Left colon (tissue), 2 donors: ENCODE measurements around the gene ST8SIA1. TPM values are rescaled to one million over a fixed set of nuclear protein-coding genes. Genes with fewer than 3 reads are reported as not detected.

Source experiments
- ATAC-seq: fragments of 200-7000 bp; cut with Tn5 transposase; one replicate; pipeline ENCODE4 v1.9.1; 2020; ENCODE audit warnings: mild to moderate bottlenecking, moderate library complexity
- DNase-seq, 2 donors: peaks; one replicate each; pipeline ENCODE4 v3.0.0-alpha.2; 2020
- intact Hi-C, 2 donors: fragments of 100-400 bp; cut with DNase I in 1 of 2; cut with micrococcal nuclease in 1 of 2; formaldehyde crosslinking; loops; one replicate each; pipeline versions ENCODE4 v1.11.2 to v1.14.0; 2022; cut with DNase I, micrococcal nuclease
- total RNA-seq, 2 donors: library from RNA; stranded (reverse); fragmentation: NEBNext Ultra II Directional; extraction: Animal tissue kit (Norgen Biotek cat#: 25700); gene quantifications; one replicate each; pipeline ENCODE4 v1.2.1, GENCODE V29; 2021
- donor health status: DM: no; HTN: no; CAD: no.
- donor health status: DM: yes; HTN: yes; CAD: no.

ST8SIA1 gene
- total RNA-seq, 2 donors from 2014 or later: 1.0 to 4.9 TPM

DNA sequence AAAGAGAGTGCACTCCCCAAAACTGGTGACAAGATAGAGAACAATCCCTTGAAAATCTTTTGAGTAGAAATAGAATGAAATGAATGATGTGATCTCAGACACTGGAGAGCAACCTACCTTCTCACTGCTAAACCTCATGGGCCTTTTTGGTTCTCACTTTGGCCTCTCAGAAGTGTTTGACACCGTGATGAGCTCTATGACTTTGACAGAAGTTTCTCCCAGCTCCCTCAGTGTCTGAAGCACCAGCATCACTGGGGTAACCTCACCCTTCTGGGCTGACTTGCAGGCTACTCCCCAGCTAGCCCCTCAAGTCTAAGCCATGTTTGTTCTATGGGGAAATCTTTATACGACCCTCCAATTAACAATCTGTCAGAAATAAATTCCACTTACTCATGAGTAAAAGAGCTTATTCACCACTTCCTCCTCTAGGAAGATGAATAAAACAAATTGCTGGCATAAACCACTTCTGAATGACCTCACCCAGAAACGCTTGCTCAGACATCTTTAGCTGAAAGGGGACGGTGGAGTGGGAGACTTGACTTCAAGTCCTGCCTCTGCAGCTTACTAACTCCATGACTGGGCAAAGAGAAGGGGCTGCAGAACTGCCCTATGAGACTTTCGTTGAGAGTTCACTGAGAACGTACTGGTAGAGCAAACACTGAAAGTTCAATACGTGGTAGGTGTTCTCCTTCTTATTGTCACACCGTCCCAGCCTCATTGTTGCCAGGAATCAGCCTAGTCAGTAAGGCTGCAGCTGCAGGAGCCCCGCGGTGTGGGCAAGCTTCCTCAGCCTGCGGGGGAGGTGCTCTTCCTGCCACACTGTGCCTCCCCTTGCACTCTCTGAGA, 46.5 kb downstream of the ST8SIA1 start:
- ATAC-seq (no peak), DNase-seq (no peak)
- intact Hi-C loops: no loop called here

DNA sequence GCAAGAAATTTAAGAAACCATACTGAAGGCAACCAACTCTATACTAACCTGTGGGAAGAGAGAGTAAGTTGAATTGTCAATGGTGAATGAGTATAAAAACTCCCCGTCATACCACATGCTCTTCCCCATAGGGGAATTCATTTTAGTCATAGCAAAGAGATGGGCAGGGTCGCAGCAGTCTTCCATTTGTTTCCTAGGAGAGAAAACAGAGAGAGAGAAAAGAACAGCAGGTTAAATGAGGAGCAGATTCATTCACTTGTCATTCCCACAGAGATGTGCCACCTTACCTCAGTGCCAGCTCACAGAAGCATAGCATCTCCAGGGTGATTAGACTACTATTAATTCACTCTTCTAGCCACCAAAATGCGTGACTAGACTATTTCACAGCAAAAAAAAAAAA, 47.4 kb downstream of the ST8SIA1 start:
- intact Hi-C loops: no loop called here
- ATAC-seq (no peak), DNase-seq (no peak)

DNA sequence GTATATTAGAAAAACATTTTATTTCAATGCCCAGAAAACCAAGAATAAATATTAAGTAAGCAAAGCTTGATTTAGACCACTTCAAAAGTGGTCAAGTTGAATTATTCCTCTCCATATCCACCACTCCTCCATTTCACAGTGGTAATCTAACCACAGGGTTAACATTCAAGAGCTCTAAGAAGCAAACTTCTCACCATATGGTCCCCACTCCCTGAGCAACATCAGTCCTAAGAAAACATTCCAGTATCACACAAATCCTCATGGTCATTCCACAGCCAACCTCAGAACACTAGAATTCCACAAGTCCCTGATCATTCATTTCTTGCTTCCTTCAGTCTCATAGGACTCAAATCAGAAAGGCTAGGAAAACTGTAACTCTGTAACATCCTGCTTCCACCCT, 47.9 kb downstream of the ST8SIA1 start:
- ATAC-seq: no peak
- intact Hi-C loops: no loop called here
- DNase-seq: no peak

DNA sequence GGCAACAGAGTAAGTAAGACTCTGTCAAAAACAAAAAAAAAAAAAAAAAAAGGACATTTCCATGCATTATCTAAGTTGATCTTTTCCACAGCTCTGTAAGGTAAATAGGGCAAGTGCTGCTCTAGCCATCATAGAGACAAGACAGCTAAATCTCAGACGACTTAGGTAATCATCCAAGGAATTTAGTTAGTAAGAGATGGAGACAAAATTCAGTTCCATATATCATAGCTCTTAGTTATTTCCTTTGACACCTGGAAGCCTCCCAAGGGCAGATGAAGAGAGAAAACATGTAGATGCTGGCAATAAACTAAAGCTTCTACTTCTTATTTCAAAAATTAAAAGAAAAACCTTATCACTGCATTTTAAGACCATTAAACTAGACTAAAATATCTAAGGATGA, 48.7 kb downstream of the ST8SIA1 start:
- no peak for ATAC-seq
- DNase-seq: no peak
- intact Hi-C loops: no loop called here

DNA sequence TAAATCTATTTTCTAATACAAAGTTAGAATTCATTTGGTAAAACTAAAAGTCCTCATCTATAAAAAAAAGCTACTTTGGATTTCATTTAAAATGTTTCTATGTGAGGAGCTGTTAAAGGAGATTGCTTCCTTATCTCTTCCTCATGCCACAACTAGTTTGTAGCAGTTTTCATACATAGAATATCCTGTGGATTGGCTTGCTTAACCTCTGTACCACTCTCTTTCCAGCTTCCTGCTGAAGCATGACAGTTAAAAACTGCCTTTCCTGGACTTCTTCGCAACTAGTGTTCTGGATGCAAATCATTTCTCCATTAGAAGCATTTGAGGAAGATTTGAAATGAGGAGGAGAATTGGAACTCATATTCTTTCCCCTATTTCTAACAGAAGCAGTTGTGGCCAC, 49.6 kb downstream of the ST8SIA1 start:
- peak; percentile 49 for ATAC-seq
- DNase-seq: no peak
- intact Hi-C loops: no loop called here

DNA sequence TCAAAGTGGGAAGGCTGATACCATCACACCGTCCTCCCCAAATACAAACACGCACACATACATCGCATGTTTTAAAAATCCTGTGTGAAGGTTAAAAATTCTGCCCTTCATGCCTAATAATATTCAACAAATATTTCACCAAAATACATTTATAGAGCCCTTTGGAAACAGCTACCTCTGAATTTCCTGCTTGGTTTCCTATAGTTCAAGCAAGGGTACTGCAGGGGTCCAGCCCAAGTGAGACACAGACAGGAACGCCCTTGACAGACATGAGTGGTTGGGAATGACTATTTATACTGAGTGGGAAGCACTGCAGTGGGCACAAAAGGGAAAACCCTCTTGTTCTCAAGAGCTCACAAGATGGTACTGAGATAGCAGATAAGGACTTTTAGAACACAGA, 51.0 kb downstream of the ST8SIA1 start:
- intact Hi-C loops: no loop called here
- DNase-seq (no peak), ATAC-seq (no peak)

DNA sequence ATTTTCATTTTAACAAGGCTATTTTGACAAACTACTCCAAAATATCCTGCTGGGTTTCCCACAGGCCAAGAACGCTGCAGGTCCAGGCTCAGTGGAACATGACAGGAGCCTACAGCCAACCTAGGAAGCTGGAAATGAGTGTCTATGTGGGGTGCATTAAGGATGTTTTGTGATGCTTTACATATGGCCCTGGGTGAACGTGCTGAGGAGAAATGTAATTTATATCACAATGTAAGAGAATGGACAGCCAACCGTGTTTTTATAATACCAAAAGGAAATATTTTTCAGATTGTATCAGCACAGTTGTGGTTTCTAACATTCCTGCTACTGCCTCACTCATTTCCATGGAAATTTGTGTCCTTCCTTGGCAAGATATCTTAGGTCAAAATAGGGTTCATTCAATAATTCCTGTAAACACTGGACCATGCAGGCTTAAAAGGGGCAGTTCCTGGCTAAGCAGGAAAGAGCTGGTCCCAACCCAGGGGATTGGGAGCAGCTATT, 51.5 kb downstream of the ST8SIA1 start:
- no peak for ATAC-seq
- no peak for DNase-seq
- intact Hi-C loops: no loop called here

DNA sequence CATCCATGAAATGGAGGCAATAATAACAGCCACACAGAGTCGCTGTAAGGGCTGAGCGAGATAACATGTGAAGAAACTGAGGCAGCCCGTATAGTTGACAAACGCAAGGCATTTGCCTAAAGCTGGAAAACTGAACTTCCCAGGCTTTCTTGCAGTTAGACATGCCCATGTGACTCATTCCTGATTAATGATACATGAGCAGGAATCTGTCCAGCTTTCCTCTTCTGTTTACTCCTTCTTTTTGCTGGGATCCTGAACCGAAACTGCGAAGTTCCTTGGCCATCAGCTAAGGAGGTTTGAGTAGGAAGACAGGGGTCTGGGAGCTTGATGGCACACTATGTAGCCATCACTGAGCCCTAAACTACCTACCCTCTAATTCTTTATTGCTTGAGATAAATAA, 52.2 kb downstream of the ST8SIA1 start:
- ATAC-seq (no peak), DNase-seq (no peak)
- intact Hi-C loops: no loop called here

DNA sequence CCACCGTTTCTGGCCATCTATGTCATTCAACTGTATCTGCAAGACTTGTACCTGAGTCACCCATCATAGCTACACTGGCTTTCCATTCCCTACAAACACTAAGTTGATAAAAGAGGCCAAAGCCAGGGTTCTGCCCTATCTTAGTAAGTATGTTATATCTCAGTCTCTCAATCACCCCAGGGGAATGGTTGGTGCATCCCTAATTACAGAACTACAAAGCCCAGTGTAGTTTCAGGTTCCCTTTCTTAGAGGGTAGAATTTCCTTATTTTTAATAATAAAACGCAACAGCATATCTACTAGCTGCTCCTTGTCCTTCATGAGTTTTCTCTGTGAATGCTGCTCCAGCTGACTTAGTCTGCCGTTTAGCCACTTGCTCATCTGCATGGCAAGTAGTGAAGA, 57.6 kb downstream of the ST8SIA1 start:
- no peak for ATAC-seq

DNA sequence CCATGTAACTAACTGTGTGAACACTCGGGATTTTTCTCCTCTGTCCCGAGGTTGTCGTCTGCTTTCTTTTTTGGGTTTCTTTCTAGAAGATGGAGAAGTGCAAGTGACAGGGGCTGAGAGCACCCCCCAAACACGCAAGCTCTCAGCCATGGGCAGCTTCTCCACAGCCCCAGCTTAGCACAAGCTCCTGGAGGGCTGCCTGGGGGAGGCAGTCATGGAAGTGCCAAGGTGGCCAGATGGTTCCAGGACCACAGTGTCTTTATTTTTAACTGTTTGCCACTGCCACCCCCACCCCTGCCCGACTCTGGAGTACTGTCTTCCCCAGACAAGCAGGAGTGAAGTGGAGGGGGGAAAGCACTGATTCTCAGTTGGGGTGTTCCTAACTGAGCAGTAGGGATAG, 58.2 kb downstream of the ST8SIA1 start:
- no peak for ATAC-seq
- DNase-seq: no peak
- intact Hi-C loops: no loop called here

More for the DNA sequence above, 57.6 kb downstream of the ST8SIA1 start:
- DNase-seq: no peak
- intact Hi-C loops: no loop called here

DNA sequence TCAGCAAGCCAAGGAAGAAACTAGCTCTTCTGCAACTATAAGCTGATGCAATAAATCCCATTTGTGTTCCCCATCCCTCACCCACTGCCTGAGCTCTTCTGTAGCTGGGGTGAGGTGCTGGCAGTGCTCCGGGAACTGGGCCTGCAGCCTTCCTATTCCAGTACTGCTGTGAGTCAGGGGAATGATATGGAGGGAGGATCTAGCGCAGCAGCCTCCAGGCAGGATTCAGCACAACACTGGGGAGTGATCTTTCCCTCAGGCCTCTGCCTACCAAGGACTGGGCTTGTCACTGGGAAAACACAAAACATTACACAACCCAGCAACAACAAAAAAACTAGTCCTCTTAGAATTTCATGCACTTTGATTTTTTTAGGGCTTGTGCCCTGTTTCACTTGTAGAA, 58.7 kb downstream of the ST8SIA1 start:
- peak; percentile 47 to 81 for DNase-seq
- peak; percentile 50 for ATAC-seq
- intact Hi-C loops: no loop called here

DNA sequence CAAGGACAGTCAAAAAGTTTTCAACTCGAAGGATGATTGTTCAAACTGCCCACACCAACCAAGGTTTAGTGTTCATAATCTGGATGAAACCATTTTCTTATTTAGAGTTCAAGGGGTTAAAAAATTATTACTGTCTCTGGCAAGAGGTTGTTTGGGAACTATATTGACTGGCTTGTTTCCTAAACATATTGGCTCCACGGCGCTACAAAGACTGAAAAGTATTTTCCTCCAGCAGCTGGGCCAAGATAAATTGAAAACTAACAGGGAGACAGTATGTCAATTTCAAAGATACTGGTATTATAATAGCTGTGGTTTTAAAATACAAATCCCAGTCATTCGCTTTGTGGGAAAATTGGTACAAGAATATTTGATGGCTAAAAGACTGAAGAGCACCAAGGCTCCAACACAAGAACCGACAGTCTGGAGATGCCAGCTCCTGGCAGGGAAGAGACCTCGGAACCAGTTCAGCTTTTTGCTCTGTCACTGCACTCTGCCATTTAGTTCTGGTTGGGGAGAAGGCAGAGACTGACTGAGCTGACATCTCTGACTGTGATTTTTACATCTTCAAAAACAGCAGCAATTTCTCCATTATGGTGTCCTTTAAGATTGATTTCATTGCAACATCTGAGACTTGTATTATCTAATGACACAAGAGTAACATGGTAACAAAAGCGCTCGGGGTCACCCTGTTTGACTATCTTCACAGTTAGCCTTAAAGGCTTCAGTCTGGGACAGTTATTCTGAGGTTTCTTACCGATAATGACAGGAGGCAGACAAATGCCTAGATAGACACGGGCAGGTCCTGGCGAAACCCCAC, 62.0 kb downstream of the ST8SIA1 start:
- ATAC-seq (no peak), DNase-seq (no peak)
- intact Hi-C loops: no loop called here

DNA sequence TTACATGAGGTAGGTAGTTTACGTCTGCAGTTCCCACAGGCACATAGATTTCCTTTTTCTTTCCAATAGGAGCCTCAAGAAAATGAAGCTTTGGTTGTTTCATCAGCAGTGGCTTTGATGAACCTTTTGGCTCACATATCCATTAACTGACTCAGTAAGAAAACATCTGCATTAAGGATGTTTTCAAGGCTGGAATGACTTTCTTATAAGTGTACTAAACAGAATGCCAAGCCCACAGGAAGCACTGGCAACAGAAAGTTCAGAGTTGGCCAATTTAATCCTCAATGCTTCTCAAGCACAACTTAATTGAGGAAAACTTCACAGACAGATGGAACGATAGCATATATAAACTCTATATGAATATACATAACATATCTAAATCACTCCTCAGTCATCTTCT, 63.5 kb downstream of the ST8SIA1 start:
- intact Hi-C loops: no loop called here
- ATAC-seq: no peak
- no peak for DNase-seq

DNA sequence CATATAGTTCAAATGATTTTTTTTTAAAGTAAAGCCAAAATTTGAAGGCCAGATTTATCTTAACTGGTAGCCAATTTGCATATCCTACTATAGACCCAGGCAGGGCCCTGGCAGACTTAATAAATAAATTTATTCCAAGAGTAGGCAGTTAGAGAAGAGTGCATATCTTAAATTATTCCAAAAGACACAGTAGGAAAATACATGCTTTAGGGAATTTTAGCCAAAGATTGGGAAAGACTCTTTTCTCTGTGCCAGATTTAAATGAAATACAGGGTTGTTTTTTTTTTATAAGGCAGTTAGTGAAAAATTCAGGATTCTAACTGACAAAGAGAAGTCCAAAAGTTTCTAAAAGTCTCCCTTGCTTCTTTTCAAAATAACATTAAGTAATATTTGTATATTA, 65.5 kb downstream of the ST8SIA1 start:
- intact Hi-C loops: no loop called here
- ATAC-seq: no peak
- DNase-seq: no peak

DNA sequence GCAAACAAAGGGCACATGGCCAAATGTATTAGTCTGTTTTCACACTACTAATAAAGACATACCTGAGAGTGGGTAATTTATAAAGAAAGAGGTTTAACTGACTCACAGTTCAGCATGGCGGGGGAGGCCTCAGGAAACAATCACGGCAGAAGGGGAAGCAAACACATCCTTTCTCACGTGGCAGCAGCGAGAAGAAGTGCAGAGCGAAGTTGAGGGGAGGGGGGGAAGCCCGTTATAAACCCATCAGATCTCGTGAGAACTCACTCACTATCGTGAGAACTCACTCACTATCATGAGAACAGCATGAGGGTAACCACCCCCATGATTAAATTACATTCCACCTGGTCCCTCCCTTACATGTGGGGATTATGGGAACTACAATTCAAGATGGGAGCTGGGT, 66.1 kb downstream of the ST8SIA1 start:
- DNase-seq: no peak
- intact Hi-C loops: no loop called here
- no peak for ATAC-seq

DNA sequence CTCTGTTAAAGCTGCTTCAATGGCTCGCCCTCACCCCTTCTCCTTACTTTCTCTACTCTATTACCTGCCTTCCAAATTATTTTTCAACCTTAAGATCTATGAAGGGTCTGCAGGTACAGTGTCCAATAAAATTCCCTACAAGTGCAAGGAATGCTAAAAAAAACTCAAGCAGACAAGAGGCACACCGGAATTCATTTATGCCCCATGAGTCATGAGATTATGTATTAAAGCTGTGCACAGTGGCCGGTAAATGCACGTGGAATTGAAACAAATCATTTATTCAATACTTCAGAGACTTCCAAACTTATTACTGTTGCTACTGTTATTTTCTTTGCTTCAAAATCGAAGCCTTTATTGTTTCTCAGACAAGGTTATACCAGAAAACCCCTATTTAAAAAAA, 68.4 kb downstream of the ST8SIA1 start:
- ATAC-seq: no peak
- DNase-seq: no peak
- intact Hi-C loops: no loop called here

DNA sequence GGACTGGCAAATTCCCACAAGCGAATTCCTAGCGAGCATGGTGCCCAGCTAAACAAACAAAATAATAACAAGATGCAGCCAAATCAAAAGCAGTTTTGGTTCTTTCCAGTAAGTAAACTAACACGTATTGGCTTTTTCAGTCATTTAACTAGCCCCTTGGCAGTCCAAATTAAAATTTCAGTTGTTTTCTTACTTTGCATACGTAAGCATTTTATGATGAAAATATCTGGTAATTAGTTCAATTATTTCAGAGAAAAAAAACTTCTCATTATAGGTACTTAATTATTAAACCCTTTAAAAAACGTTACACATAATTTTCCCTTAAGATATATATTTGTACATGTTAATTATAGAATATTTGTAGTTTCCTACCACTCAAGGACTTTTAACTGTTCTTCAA, 70.1 kb downstream of the ST8SIA1 start:
- ATAC-seq (no peak), DNase-seq (no peak)
- intact Hi-C loops: no loop called here

DNA sequence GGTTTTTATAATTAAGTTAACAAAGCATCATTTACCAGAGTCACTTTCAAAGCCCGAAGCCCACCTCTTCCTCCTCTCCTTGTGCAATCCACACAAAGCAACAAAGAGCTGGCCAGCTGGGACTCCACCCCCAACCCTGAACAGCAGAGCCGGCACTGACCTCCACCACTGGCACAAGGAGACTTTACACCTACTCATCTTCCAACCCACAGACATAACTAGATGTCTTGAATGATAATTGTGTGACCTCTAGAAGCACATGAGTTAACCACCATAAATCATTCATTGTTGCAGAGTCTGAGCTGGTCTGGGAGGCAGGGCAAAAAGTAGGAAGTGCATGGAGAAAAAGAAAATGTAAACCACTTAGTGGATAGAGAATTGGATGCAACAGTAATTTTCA, 72.2 kb downstream of the ST8SIA1 start:
- intact Hi-C loops: no loop called here
- ATAC-seq: no peak
- no peak for DNase-seq

DNA sequence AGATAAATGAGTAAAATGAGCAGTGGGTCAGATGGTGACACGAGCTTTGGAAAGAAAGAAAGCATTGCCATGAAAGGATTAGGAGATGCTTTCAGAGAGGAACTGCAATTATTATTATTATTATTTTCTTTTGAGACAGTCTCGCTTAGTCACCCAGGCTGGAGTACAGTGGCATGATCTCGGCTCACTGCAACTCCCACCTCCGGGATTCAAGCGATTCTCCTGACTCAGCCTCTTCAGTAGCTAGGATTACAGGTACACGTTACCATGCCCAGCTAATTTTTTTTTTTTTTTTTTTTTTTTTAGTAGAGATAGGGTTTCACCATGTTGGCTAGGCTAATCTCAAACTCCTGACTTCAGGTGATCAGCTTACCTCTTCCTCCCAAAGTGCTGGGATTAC, 77.4 kb downstream of the ST8SIA1 start:
- no peak for DNase-seq
- ATAC-seq: no peak
- intact Hi-C loops: no loop called here

DNA sequence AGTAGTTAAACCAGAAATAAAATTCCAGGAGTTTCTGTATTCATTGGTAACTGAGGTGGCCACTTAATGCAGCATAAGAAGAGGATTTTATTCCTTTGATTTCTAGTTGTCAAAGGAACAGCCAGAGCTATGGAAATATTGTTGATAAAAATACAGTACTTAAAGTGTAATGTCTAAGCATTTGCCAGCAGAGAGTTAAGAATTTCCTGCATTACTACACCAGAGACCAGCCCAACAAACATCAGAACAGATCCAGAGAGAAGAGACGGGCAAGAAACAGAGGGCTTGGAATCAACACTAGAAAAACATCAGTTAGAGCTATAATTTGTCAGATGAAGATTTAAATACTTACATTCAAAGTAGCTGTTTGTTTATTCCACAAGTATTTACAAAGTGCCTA, 77.9 kb downstream of the ST8SIA1 start:
- no peak for DNase-seq
- intact Hi-C loops: no loop called here
- no peak for ATAC-seq
